Measurements from ENCODE around the gene CDH23. TPM values are rescaled to one million over a fixed set of nuclear protein-coding genes. Genes with fewer than 3 reads are reported as not detected.

CDH23 gene
- total and polyA plus RNA-seq, 9 of the 15 experiments (the other 6 are each of a cell fraction or from before 2014, with no cell fraction given), result 0.18 to 1.2 (median 0.47) TPM

GRCh38 chr10:71694567-71694968, 297.8 kb downstream of the CDH23 start (continued):
- TF ChIP-seq USF1 (CRISPR knock-in tag; IDR thresholded peaks at IDR 0.05), result peak; percentile 9; the same call in 1 of the 2 replicates
- 0 out of 2 replicates have a peak, but pooled peaks have one; percentile 27 for TF ChIP-seq E4F1 (CRISPR knock-in tag; IDR thresholded peaks at IDR 0.05; ENCODE audit: borderline replicate concordance)
- TF ChIP-seq CHCHD3 (CRISPR knock-in tag; IDR thresholded peaks at IDR 0.05), result no peak
- peak; percentile 26; the same call in 1 of the 2 replicates for TF ChIP-seq ZBTB7A (IDR thresholded peaks at IDR 0.05; ENCODE audit: borderline replicate concordance, control insufficient read depth, low read depth, low read length)
- no peak for TF ChIP-seq IFI16 (CRISPR knock-in tag; IDR thresholded peaks at IDR 0.05)
